ENCODE data around the gene NOSTRIN.

DNA sequence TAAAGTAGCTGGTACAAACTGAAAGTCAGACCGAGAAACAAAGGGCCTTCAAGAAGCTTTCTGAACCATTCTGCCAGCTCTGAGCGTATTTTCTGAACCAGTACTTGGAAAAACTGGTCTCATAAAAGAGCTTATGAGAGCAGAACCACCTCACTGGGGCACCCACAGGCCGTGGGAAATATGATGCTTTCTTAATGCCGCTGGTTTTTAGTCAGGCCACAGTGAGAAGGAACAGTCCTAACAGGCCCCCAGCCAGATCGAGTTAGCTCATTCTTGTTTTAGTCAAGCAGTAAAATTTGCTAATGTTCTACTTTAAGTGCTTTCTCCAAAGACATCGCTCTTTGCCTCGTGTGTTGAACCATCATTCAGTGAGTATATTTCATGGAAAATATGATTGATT lies 12.7 kb upstream of the NOSTRIN start:
- TF ChIP-seq, protein P1, sequence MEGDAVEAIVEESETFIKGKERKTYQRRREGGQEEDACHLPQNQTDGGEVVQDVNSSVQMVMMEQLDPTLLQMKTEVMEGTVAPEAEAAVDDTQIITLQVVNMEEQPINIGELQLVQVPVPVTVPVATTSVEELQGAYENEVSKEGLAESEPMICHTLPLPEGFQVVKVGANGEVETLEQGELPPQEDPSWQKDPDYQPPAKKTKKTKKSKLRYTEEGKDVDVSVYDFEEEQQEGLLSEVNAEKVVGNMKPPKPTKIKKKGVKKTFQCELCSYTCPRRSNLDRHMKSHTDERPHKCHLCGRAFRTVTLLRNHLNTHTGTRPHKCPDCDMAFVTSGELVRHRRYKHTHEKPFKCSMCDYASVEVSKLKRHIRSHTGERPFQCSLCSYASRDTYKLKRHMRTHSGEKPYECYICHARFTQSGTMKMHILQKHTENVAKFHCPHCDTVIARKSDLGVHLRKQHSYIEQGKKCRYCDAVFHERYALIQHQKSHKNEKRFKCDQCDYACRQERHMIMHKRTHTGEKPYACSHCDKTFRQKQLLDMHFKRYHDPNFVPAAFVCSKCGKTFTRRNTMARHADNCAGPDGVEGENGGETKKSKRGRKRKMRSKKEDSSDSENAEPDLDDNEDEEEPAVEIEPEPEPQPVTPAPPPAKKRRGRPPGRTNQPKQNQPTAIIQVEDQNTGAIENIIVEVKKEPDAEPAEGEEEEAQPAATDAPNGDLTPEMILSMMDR (conservative IDR thresholded peaks at IDR 0.05; ENCODE audit: low read length), result no peak
- no peak for TF ChIP-seq EZH2phosphoT487 (IDR thresholded peaks at IDR 0.05; ENCODE audit: borderline replicate concordance)
